ENCODE results near the gene OR8D1. TPM values are rescaled to one million over a fixed set of nuclear protein-coding genes. Genes with fewer than 3 reads are reported as not detected.

Gene OR8D1
- total and polyA plus RNA-seq, 4 donors: not detected

DNA sequence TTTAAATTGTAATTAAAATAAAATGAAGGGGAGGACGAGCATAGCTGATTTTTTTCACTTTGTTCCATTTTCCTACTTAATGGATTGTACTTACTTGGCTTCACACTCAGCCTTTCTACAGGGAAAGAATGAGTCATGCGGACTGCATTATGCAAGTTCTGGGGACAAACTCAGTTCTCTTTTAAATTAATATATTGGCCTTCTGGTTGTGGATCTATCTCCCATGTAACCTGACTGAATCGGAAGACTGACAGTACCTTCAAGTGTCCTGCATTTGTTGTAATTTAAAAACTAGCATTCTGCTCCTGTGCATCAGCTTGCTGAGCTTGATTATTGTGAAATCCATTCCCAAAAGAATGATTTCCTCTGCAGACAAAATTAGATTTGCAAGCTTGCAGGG lies 12.2 kb downstream of the OR8D1 start:
- Histone ChIP-seq H3K9me3 (ENCODE audit: control insufficient read depth in 4 of 4, insufficient read depth in 3 of 4, low read length in 3 of 4) (no peaks in the 10 kb centered on the region), H3K36me3 (ENCODE audit: control insufficient read depth in 4 of 4, insufficient read depth in 4 of 4, low read length in 4 of 4) (no peaks in the 10 kb centered on the region), H3K27ac (ENCODE audit: low read depth in 1 of 2, low read length in 1 of 2) (no peak overlapping the region), H3K27me3 (ENCODE audit: control insufficient read depth in 3 of 3, insufficient read depth in 3 of 3, low read length in 2 of 3) (no peaks in the 10 kb centered on the region), H3K4me3 (no peak overlapping the region), H3K4me1 (ENCODE audit: control insufficient read depth in 5 of 5, insufficient read depth in 5 of 5, low read length in 5 of 5) (no peaks in the 10 kb centered on the region), H3K9ac (ENCODE audit: insufficient read depth in 1 of 2, low read length in 2 of 2) (no peak overlapping the region)
- ATAC-seq (ENCODE audit: insufficient read depth, low FRiP score): no peak
- peak in 1 of 3 donors; percentile 4 for DNase-seq
- 77 to 88% methylated on average over 3 of the region's 3 CpGs for whole genome bisulfite sequencing, 2 donors
- no peak for TF ChIP-seq CTCF (IDR thresholded peaks at IDR 0.05; ENCODE audit: control extremely low read depth, extremely low read depth)

DNA sequence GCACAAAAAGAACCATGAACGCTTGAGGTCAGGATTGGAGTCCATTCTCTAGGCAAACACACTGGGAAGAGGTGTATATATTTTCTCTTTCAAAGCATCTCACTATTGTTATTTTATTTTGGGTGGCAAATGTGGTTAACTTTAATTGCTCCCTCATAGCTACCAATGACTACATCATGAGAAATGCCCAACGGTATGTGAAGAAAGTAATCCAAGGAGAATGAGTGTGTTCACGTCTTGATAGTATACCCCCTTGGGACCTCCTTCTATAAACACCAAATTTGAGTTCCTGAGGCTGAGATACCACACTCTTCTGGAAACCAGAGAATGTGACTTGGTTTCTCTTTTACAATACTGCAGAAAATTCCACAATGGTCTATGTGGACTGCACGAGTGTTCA lies 15.8 kb downstream of the OR8D1 start:
- no peak for TF ChIP-seq CTCF (IDR thresholded peaks at IDR 0.05; ENCODE audit: control extremely low read depth, extremely low read depth)
- H3K4me1 ChIP-seq (ENCODE audit: control insufficient read depth in 5 of 5, insufficient read depth in 5 of 5, low read length in 5 of 5): no peaks in the 10 kb centered on the region
- H3K4me3 ChIP-seq: no peak overlapping the region
- H3K27ac ChIP-seq (ENCODE audit: low read depth in 1 of 2, low read length in 1 of 2): no peak overlapping the region
- no peaks in the 10 kb centered on the region for H3K27me3 ChIP-seq (ENCODE audit: control insufficient read depth in 3 of 3, insufficient read depth in 3 of 3, low read length in 2 of 3)
- H3K9me3 ChIP-seq (ENCODE audit: control insufficient read depth in 4 of 4, insufficient read depth in 3 of 4, low read length in 3 of 4): no peaks in the 10 kb centered on the region
- 85 to 89% methylated on average over 4 of the region's 4 CpGs for WGBS, 2 donors
- no peak overlapping the region for H3K9ac ChIP-seq (ENCODE audit: insufficient read depth in 1 of 2, low read length in 2 of 2)
- DNase-seq (no peak), ATAC-seq (ENCODE audit: insufficient read depth, low FRiP score) (no peak)
- no peaks in the 10 kb centered on the region for H3K36me3 ChIP-seq (ENCODE audit: control insufficient read depth in 4 of 4, insufficient read depth in 4 of 4, low read length in 4 of 4)

DNA sequence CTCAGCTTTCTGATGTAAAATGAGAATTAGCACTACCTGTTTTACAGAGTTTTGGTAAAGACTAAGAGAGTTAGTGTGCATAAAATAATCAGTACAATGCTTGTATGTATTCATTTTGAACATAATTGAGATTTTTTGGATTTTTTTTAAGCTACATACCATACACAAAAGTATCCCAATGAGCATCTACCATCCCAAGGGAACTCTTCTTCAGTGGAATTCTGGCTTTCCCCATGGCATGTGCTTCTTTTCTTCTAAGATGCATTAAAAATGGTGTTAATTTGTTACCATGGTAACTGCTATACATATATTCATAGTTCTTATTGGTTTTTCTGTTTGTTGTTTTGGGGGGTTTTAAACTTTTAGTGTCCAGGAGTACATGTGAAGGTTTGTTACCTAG lies 17.7 kb downstream of the OR8D1 start:
- no peaks in the 10 kb centered on the region for H3K36me3 ChIP-seq (ENCODE audit: control insufficient read depth in 4 of 4, insufficient read depth in 4 of 4, low read length in 4 of 4)
- DNase-seq: no peak
- no peaks in the 10 kb centered on the region for H3K27me3 ChIP-seq (ENCODE audit: control insufficient read depth in 3 of 3, insufficient read depth in 3 of 3, low read length in 2 of 3)
- no peaks in the 10 kb centered on the region for H3K9me3 ChIP-seq (ENCODE audit: control insufficient read depth in 4 of 4, insufficient read depth in 3 of 4, low read length in 3 of 4)
- ATAC-seq (ENCODE audit: insufficient read depth, low FRiP score): no peak
- no peak overlapping the region for H3K27ac ChIP-seq (ENCODE audit: low read depth in 1 of 2, low read length in 1 of 2)
- no peak overlapping the region for H3K4me3 ChIP-seq
- TF ChIP-seq CTCF (IDR thresholded peaks at IDR 0.05; ENCODE audit: control extremely low read depth, extremely low read depth): no peak
- no peaks in the 10 kb centered on the region for H3K4me1 ChIP-seq (ENCODE audit: control insufficient read depth in 5 of 5, insufficient read depth in 5 of 5, low read length in 5 of 5)
- H3K9ac ChIP-seq (ENCODE audit: insufficient read depth in 1 of 2, low read length in 2 of 2): no peak overlapping the region

GRCh38 chr11:124294687-124295086 lies 19.1 kb downstream of the OR8D1 start:
- H3K4me1 ChIP-seq (ENCODE audit: control insufficient read depth in 5 of 5, insufficient read depth in 5 of 5, low read length in 5 of 5): no peaks in the 10 kb centered on the region
- peaks cover 0 to 3% (median 0%) of the 10 kb centered on the region in 4 donors for H3K9me3 ChIP-seq (ENCODE audit: control insufficient read depth in 4 of 4, insufficient read depth in 3 of 4, low read length in 3 of 4)
- H3K27ac ChIP-seq (ENCODE audit: low read depth in 1 of 2, low read length in 1 of 2): no peak overlapping the region
- WGBS, 2 donors: 24 to 54% methylated on average over 1 of the region's 1 CpG
- DNase-seq: no peak
- no peak overlapping the region for H3K9ac ChIP-seq (ENCODE audit: insufficient read depth in 1 of 2, low read length in 2 of 2)
- no peaks in the 10 kb centered on the region for H3K36me3 ChIP-seq (ENCODE audit: control insufficient read depth in 4 of 4, insufficient read depth in 4 of 4, low read length in 4 of 4)
- H3K27me3 ChIP-seq (ENCODE audit: control insufficient read depth in 3 of 3, insufficient read depth in 3 of 3, low read length in 2 of 3): no peaks in the 10 kb centered on the region
- H3K4me3 ChIP-seq: no peak overlapping the region
- ATAC-seq (ENCODE audit: insufficient read depth, low FRiP score): no peak
- TF ChIP-seq CTCF (IDR thresholded peaks at IDR 0.05; ENCODE audit: control extremely low read depth, extremely low read depth): no peak

Data from lung (tissue), 12 donors.